Measurements from ENCODE around the gene ANO4.

Gene ANO4

DNA sequence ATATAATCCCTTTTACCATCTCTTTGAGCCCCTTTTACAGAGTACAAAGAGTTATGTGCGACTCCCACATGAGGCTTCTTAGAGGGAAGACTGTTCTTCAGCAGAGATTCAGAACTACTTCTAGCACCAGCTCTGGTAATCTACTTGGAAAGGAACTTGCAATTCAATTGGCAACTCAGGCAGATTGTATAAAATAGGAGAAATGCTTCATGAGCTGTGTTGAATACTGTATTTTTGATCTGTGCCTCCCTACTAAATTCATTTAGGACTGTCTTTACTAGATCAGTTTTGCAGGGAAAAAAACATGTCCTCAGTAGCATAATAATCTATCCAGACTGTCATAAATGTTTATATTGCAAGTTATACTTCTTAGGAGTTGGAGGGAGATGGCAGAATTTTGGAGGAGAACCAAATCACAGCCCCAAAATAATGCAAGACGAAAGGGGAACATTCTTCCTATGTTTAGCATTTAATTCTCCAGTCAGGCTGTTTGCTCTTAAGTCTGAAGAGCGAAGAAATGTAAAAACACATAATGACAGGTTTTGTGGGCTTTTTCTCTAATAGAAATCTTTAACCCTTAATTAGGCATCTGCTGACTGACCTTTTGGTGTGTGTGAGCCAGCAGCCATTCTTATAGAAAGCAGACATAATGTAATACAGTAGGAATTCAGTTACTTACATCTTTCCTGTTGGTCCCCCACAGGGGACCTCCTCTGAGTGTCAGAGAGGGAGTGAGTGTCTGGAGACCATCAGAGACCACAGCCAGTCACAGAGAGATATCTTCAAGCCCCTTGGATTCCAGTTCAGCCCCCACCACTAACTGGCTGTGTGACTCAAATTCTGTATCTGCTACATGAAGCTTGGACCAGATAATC lies 3.9 kb downstream of the ANO4 start:
- H3K27me3 ChIP-seq: no peaks in the 10 kb centered on the region
- H3K9me3 ChIP-seq: no peaks in the 10 kb centered on the region
- no peaks in the 10 kb centered on the region for H3K36me3 ChIP-seq
- no peak for DNase-seq
- H3K4me1 ChIP-seq: no peaks in the 10 kb centered on the region
- no peak overlapping the region for H3K4me3 ChIP-seq (ENCODE audit: low read depth, low read length)
- TF ChIP-seq, protein P1, sequence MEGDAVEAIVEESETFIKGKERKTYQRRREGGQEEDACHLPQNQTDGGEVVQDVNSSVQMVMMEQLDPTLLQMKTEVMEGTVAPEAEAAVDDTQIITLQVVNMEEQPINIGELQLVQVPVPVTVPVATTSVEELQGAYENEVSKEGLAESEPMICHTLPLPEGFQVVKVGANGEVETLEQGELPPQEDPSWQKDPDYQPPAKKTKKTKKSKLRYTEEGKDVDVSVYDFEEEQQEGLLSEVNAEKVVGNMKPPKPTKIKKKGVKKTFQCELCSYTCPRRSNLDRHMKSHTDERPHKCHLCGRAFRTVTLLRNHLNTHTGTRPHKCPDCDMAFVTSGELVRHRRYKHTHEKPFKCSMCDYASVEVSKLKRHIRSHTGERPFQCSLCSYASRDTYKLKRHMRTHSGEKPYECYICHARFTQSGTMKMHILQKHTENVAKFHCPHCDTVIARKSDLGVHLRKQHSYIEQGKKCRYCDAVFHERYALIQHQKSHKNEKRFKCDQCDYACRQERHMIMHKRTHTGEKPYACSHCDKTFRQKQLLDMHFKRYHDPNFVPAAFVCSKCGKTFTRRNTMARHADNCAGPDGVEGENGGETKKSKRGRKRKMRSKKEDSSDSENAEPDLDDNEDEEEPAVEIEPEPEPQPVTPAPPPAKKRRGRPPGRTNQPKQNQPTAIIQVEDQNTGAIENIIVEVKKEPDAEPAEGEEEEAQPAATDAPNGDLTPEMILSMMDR (IDR thresholded peaks at IDR 0.05; ENCODE audit: low read depth, low read length): no peak

DNA sequence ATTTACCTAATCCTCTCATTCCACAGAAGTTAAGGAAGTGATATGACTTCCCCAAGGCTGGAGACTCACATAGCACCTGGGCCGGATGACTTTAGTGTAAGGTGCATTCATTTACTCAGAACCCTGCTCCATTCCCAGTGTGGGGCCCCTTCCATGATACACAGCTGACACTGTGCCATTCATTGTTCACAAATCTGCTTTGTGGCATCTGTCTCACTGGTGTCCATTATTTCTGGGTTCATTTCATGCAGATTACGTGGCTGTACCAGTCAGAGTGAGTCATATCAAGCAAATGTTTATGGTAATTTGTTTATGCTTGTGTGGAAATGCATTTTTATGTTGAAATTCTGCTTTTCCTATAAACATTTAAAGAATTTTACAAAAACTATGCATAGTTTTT lies 5.2 kb downstream of the ANO4 start:
- no peaks in the 10 kb centered on the region for H3K27me3 ChIP-seq
- DNase-seq: no peak
- H3K36me3 ChIP-seq: no peaks in the 10 kb centered on the region
- no peaks in the 10 kb centered on the region for H3K9me3 ChIP-seq
- no peaks in the 10 kb centered on the region for H3K4me1 ChIP-seq
- TF ChIP-seq, protein P1 (IDR thresholded peaks at IDR 0.05; ENCODE audit: low read depth, low read length): no peak
- no peak overlapping the region for H3K4me3 ChIP-seq (ENCODE audit: low read depth, low read length)

GRCh38 chr12:100800723-100801122 lies 6.1 kb downstream of the ANO4 start:
- Histone ChIP-seq H3K9me3 (no peaks in the 10 kb centered on the region), H3K4me1 (no peaks in the 10 kb centered on the region), H3K27me3 (no peaks in the 10 kb centered on the region), H3K36me3 (no peaks in the 10 kb centered on the region), H3K4me3 (ENCODE audit: low read depth, low read length) (no peak overlapping the region)
- no peak for DNase-seq
- TF ChIP-seq, protein P1 (IDR thresholded peaks at IDR 0.05; ENCODE audit: low read depth, low read length): no peak

- TF ChIP-seq, protein P1 (IDR thresholded peaks at IDR 0.05; ENCODE audit: low read depth, low read length): no peak
- H3K4me1 ChIP-seq: no peaks in the 10 kb centered on the region
- no peaks in the 10 kb centered on the region for H3K36me3 ChIP-seq
- no peak for DNase-seq
- no peaks in the 10 kb centered on the region for H3K9me3 ChIP-seq
- no peak overlapping the region for H3K4me3 ChIP-seq (ENCODE audit: low read depth, low read length)
- H3K27me3 ChIP-seq: no peaks in the 10 kb centered on the region
Observed at GRCh38 chr12:100801320-100801719, 6.7 kb downstream of the ANO4 start.

GRCh38 chr12:100808777-100809176 lies 14.2 kb downstream of the ANO4 start:
- Histone ChIP-seq H3K4me3 (ENCODE audit: low read depth, low read length) (no peak overlapping the region), H3K36me3 (no peaks in the 10 kb centered on the region), H3K27me3 (no peaks in the 10 kb centered on the region), H3K4me1 (no peaks in the 10 kb centered on the region), H3K9me3 (peaks cover 3% of the 10 kb centered on the region; the same call in 1 of the 2 replicates)
- TF ChIP-seq, protein P1 (IDR thresholded peaks at IDR 0.05; ENCODE audit: low read depth, low read length): no peak
- no peak for DNase-seq

GRCh38 chr12:100820314-100820713 lies 25.7 kb downstream of the ANO4 start:
- TF ChIP-seq, protein P1 (IDR thresholded peaks at IDR 0.05; ENCODE audit: low read depth, low read length): no peak
- H3K4me3 ChIP-seq (ENCODE audit: low read depth, low read length): no peak overlapping the region
- no peaks in the 10 kb centered on the region for H3K36me3 ChIP-seq
- no peaks in the 10 kb centered on the region for H3K27me3 ChIP-seq
- H3K4me1 ChIP-seq: no peaks in the 10 kb centered on the region
- no peak for DNase-seq
- H3K9me3 ChIP-seq: no peaks in the 10 kb centered on the region

Data from BE2C (cell line).